Suppressor macrophage treated with lipopolysaccharide for 1 hour (primary cell): ENCODE data around the gene UBQLN1.
"Not testable (repeated sequence)": the region's sequence is repeated elsewhere in the genome, so short reads cannot be mapped to it uniquely, and the experiment has no call there.

Source experiments
- DNase-seq, 3 donors: peaks; one replicate each; pipeline ENCODE4 v3.0.0-alpha.2; 2020 to 2022

Gene UBQLN1

GRCh38 chr9:83707768-83708514, at the start of gene UBQLN1:
Gene UBQLN1, minus strand, starts transcription at chr9:83707958. Its CDS starts 279 bp downstream, at chr9:83707679.
- DNase-seq: peak; percentile 90 to 96 (median 96)

GRCh38 chr9:83754383-83754977, 46.7 kb upstream of the UBQLN1 start:
- no peak for DNase-seq

GRCh38 chr9:83749706-83750105, 41.9 kb upstream of the UBQLN1 start:
- DNase-seq: no peak

- no peak for DNase-seq
These were observed 36.4 kb upstream of the UBQLN1 start for GRCh38 chr9:83744206-83744605.

DNA sequence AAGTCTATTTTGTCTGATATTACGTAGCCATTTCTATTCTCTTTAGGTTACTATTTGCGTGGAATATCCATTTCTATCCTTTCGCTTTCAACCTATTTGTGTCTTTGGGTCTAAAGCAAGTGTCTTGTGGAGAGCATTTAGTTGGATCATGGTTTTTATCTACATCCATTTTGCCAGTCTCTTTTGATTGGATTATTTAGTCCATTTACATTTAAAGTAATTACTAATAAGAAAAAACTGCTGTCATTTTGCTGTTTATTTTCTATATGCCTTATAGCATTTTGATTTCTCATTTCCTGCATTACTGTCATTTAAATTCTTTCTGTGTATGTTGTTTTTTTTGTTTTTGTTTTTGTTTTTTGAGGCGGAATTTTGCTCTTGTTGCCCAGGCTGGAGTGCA, 26.0 kb upstream of the UBQLN1 start:
- DNase-seq: no peak

GRCh38 chr9:83728591-83729368, 21.0 kb upstream of the UBQLN1 start:
- not testable (repeated sequence) for DNase-seq

DNA sequence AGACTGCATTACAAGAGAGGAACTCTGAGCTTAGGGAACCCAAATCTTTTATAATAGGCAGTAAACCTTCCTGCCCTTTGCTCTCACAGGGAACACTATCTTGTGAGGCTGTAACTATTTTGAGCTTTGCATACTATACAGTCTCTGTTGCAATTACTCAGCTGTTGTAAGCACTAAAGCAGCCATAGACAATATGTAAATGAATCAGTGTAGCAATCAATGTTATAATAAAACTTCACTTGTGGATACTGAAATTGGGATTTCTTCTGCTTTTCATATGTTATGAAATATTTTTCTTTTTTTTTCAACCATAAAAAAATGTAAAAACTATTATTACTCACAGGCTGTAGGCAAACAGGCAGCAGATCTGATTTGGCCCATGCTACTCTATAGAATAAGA, 16.7 kb upstream of the UBQLN1 start:
- peak in 2 of 3 donors; percentile 6 to 25 for DNase-seq

- no peak for DNase-seq
These were observed 15.2 kb upstream of the UBQLN1 start for GRCh38 chr9:83722726-83723495.

DNA sequence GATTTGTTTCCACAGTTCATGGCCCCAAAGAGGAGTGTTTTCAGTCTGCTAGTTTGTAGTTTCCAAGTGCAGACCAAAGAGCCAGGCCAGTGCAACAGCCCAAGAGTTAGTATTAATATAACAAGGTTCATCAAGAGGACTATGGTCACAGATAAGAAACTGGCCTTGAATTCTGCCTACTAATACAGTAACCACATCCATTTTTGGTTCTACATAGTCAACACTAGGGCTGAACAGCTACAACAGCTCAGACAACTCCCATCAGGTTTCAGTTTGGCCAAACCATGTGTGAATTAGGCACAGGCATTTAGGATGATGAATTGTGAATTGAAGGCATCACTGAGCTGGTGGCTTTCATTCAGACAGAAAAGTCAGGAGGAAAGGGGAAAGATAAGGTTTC, 13.8 kb upstream of the UBQLN1 start:
- no peak for DNase-seq

- DNase-seq: no peak
These were observed 8.0 kb upstream of the UBQLN1 start for GRCh38 chr9:83715794-83716193.

GRCh38 chr9:83715221-83715620, 7.5 kb upstream of the UBQLN1 start:
- no peak for DNase-seq

DNA sequence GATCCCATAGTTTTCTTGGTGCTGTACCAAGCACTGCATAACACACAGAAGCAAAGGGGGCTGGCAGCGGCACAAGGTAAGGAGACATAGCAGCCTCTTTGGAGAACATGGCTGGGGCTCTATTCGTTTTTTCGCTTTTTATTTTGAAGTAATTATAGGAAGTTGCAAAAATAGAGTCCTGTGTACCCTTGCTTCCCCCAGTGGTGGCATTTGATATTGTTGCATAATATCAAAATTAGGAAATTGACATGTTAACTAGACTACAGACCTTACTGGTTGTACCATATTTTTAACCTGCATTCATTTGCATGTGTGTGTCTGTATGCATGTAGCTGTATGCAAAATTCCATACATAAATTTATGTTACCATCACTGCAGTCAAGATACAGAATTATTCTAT, 6.6 kb upstream of the UBQLN1 start:
- DNase-seq: peak; percentile 42 to 59 (median 53)

- DNase-seq: peak; percentile 87 to 93 (median 90)
These were observed 879 bp upstream of the UBQLN1 start for GRCh38 chr9:83708515-83709158.

GRCh38 chr9:83707518-83707767, 315 bp downstream of the UBQLN1 start:
- peak; percentile 75 to 86 (median 79) for DNase-seq

- DNase-seq: peak; percentile 28 to 50 (median 29)
These were observed 861 bp downstream of the UBQLN1 start for GRCh38 chr9:83706676-83707517.

GRCh38 chr9:83705219-83705651, 2.5 kb downstream of the UBQLN1 start:
- DNase-seq: not testable (repeated sequence)

DNA sequence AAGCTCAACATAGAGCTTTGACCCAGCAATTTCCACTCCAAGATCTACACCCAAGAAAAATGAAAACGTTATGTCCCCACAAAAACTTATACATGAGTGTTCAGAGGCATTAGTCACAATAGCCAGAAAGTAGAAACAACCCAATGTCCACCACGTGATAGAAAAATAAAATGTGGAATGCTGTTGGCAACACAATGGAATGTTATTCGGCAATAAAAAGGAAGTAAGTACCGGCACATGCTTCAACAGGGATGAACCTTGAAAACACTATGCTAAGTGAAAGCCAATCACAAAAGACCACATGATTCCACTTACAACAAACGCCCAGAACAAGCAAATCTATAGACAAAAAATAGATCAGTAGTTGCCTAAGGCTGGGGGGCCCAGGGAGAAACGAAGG, 6.0 kb downstream of the UBQLN1 start:
- no peak for DNase-seq

DNA sequence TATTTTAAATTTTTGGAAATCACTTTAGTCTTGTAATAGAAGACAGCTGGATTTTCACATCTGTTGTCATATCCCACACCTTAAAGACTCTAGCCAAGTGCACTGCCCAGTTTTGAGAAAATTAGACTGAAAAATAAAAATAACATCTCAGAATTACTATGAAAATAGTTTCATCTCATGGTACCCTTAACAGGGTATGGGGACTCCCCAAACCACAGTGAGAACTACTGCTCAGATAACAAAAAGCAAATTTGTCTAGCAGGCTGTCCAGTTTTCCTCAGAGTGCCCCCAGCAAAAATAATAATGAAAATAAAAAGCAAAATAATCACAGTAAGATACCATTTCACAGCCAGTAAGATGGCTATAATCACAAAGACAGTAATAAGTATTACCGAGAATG, 6.5 kb downstream of the UBQLN1 start:
- no peak for DNase-seq

- DNase-seq: no peak
These were observed 8.1 kb downstream of the UBQLN1 start for GRCh38 chr9:83699615-83700014.

DNA sequence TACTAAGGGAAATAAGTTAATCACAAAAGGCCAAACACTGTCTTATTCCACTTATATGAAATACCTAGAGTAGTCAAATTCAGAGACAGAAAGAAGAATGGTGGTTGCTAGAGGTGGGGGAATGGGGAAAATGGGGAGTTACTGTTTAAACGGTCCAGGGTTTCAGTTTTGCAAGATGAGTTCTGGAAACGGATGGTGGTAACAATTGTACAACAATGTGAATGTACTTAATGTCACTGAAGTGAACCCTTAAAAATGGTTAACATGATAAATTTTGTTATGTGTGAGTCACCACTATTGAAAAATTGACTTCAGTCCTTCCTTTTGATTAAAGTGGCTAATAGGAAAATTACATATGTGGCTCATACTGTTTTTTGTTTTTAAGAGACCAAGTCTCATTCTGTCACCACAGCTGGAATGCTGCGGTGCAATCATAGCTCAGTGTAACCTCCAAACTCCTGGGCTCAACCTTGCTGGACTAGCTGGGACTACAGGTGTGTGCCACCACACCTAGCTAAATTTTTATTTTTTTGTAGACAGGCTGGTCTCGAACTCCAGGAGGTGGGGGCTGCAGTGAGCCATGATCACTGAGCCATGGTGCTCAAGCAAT, 8.7 kb downstream of the UBQLN1 start:
- DNase-seq: no peak

- DNase-seq: no peak
These were observed 16.3 kb downstream of the UBQLN1 start for GRCh38 chr9:83691492-83691891.
